ENCODE data around the gene P4HA2. TPM values are rescaled to one million over a fixed set of nuclear protein-coding genes. Genes with fewer than 3 reads are reported as not detected.

Gene P4HA2
- total RNA-seq, 1 donor from 2014 or later: 26.6 TPM

GRCh38 chr5:132253452-132254320 is 26.0 kb upstream of the P4HA2 start:
- TF ChIP-seq, protein P1, sequence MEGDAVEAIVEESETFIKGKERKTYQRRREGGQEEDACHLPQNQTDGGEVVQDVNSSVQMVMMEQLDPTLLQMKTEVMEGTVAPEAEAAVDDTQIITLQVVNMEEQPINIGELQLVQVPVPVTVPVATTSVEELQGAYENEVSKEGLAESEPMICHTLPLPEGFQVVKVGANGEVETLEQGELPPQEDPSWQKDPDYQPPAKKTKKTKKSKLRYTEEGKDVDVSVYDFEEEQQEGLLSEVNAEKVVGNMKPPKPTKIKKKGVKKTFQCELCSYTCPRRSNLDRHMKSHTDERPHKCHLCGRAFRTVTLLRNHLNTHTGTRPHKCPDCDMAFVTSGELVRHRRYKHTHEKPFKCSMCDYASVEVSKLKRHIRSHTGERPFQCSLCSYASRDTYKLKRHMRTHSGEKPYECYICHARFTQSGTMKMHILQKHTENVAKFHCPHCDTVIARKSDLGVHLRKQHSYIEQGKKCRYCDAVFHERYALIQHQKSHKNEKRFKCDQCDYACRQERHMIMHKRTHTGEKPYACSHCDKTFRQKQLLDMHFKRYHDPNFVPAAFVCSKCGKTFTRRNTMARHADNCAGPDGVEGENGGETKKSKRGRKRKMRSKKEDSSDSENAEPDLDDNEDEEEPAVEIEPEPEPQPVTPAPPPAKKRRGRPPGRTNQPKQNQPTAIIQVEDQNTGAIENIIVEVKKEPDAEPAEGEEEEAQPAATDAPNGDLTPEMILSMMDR (IDR thresholded peaks at IDR 0.05; ENCODE audit: partially characterized antibody, unreplicated experiment): no peak
- Mint-ChIP-seq H3K4me1 (ENCODE audit: low read depth, unreplicated experiment) (no peaks in the 10 kb centered on the region), H3K27ac (ENCODE audit: unreplicated experiment) (no peak overlapping the region), H3K36me3 (ENCODE audit: unreplicated experiment) (no peaks in the 10 kb centered on the region), H3K4me3 (ENCODE audit: unreplicated experiment) (no peak overlapping the region), H3K27me3 (ENCODE audit: unreplicated experiment) (peaks cover 2% of the 10 kb centered on the region), H3K9me3 (ENCODE audit: unreplicated experiment) (peaks cover 3% of the 10 kb centered on the region)
- no peak for DNase-seq

DNA sequence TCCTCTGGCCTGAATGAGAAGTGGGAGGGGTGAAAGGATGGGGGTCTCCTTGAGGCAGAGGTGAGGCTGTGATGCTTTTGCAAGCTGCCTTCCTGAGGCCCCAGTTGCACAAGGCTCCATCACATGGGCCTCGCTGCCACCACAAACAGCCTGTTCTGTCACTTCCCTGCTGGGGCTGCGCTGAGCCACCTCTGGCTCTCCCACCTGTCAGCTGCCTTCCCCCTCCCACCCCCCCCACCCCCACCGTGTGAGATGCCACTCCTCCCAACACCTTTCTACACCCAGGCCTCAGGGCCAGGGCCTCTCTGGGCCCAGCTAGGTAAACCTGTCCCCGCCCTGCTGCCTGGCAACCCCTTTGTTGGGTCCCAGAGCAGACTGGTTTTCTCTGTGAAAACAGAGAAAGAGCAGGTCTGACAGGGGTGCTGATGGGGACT is 25.4 kb upstream of the P4HA2 start:
- H3K27ac Mint-ChIP-seq (ENCODE audit: unreplicated experiment): no peak overlapping the region
- no peaks in the 10 kb centered on the region for H3K4me1 Mint-ChIP-seq (ENCODE audit: low read depth, unreplicated experiment)
- H3K36me3 Mint-ChIP-seq (ENCODE audit: unreplicated experiment): no peaks in the 10 kb centered on the region
- H3K27me3 Mint-ChIP-seq (ENCODE audit: unreplicated experiment): peaks cover 2% of the 10 kb centered on the region
- no peak for DNase-seq
- H3K4me3 Mint-ChIP-seq (ENCODE audit: unreplicated experiment): no peak overlapping the region
- peaks cover 3% of the 10 kb centered on the region for H3K9me3 Mint-ChIP-seq (ENCODE audit: unreplicated experiment)
- TF ChIP-seq, protein P1 (IDR thresholded peaks at IDR 0.05; ENCODE audit: partially characterized antibody, unreplicated experiment): no peak

DNA sequence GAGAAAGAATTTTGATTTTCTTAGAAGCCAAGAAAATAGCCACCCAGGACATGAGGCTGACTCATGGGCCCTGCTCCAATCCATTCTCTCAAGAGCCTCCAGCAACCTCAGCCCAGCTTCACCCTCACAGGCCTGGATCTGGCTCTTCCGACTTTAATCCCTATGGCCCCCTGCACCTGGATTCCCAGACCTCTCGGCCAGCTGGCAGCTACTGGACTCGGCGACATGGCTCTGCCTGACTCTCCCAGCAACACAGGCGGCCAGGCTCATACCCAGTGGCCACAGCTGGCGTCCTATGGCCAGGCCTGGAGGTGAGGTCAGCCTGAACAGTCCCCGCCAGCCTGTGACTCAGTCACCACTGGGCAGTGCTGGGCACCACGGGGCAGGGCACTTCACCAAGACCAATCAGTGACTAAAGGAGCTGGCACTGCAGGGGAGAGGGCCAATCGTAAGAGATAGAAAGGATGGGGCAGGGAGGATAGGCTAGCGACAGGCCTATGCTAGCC is 23.6 kb upstream of the P4HA2 start:
- no peaks in the 10 kb centered on the region for H3K4me1 Mint-ChIP-seq (ENCODE audit: low read depth, unreplicated experiment)
- H3K9me3 Mint-ChIP-seq (ENCODE audit: unreplicated experiment): peaks cover 2% of the 10 kb centered on the region
- peaks cover 4% of the 10 kb centered on the region for H3K36me3 Mint-ChIP-seq (ENCODE audit: unreplicated experiment)
- H3K27ac Mint-ChIP-seq (ENCODE audit: unreplicated experiment): no peak overlapping the region
- peaks cover 2% of the 10 kb centered on the region for H3K27me3 Mint-ChIP-seq (ENCODE audit: unreplicated experiment)
- no peak overlapping the region for H3K4me3 Mint-ChIP-seq (ENCODE audit: unreplicated experiment)
- no peak for DNase-seq
- TF ChIP-seq, protein P1 (IDR thresholded peaks at IDR 0.05; ENCODE audit: partially characterized antibody, unreplicated experiment): no peak

GRCh38 chr5:132250547-132250946 is 22.9 kb upstream of the P4HA2 start:
- Mint-ChIP-seq H3K4me1 (ENCODE audit: low read depth, unreplicated experiment) (no peaks in the 10 kb centered on the region), H3K4me3 (ENCODE audit: unreplicated experiment) (no peak overlapping the region), H3K36me3 (ENCODE audit: unreplicated experiment) (peaks cover 9% of the 10 kb centered on the region), H3K9me3 (ENCODE audit: unreplicated experiment) (peaks cover under 1% of the 10 kb centered on the region), H3K27me3 (ENCODE audit: unreplicated experiment) (peaks cover 2% of the 10 kb centered on the region), H3K27ac (ENCODE audit: unreplicated experiment) (no peak overlapping the region)
- DNase-seq: no peak
- TF ChIP-seq, protein P1 (IDR thresholded peaks at IDR 0.05; ENCODE audit: partially characterized antibody, unreplicated experiment): no peak

DNA sequence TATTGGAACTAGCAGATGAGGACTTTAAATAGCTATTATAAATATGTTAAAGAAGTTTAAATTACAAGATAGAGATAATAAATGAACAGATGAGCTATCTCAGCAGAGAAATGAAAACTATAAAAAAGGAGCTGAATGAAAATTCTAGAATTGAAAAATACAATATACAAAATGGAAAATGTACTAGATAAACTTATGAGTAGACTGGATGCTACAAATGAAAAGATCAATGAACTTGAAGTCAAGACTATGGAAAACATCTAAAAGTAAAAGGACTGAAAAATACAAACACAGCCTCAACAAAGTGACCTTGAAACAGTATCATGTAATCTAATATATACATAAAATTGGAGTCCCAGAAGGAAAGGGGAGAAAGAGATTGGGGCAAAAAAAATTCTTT is 19.2 kb upstream of the P4HA2 start:
- TF ChIP-seq, protein P1 (IDR thresholded peaks at IDR 0.05; ENCODE audit: partially characterized antibody, unreplicated experiment): no peak
- no peak for DNase-seq
- Mint-ChIP-seq H3K27me3 (ENCODE audit: unreplicated experiment) (peaks cover 2% of the 10 kb centered on the region), H3K4me3 (ENCODE audit: unreplicated experiment) (no peak overlapping the region), H3K4me1 (ENCODE audit: low read depth, unreplicated experiment) (no peaks in the 10 kb centered on the region), H3K27ac (ENCODE audit: unreplicated experiment) (no peak overlapping the region), H3K9me3 (ENCODE audit: unreplicated experiment) (peaks cover 5% of the 10 kb centered on the region), H3K36me3 (ENCODE audit: unreplicated experiment) (peaks cover 27% of the 10 kb centered on the region)
